GM10266 (cell line): Measurements from ENCODE around the gene WFDC1.

Experiments used
- DNase-seq: peaks from one replicate; pipeline ENCODE4 v3.0.0; 2012; ENCODE audit errors: extremely low spot score
- CTCF ChIP-seq: IDR thresholded peaks from 2 replicates; pipeline ENCODE4 v1.5.1; 2012; ENCODE audit warnings: mild to moderate bottlenecking, low read depth; ENCODE audit not compliant: control insufficient read depth, insufficient read depth; ENCODE audit errors: missing control alignments

Gene WFDC1

GRCh38 chr16:84367297-84367680 is 72.6 kb downstream of the WFDC1 start:
- no peak for DNase-seq

GRCh38 chr16:84367750-84368307 is 73.2 kb downstream of the WFDC1 start:
- no peak for DNase-seq
- no peak for TF ChIP-seq CTCF

More at GRCh38 chr16:84367297-84367680, 72.6 kb downstream of the WFDC1 start:
- no peak for TF ChIP-seq CTCF

GRCh38 chr16:84368308-84368996 is 73.8 kb downstream of the WFDC1 start, which contains the start of gene ATP2C2:
ATP2C2 (plus strand) TSS chr16:84368538; CDS start chr16:84368616, 78 bp downstream.
- no peak for DNase-seq
- no peak for TF ChIP-seq CTCF

GRCh38 chr16:84369105-84369504 is 74.4 kb downstream of the WFDC1 start:
- no peak for DNase-seq

GRCh38 chr16:84369938-84370627 is 75.4 kb downstream of the WFDC1 start:
- no peak for TF ChIP-seq CTCF
- no peak for DNase-seq

More at GRCh38 chr16:84369105-84369504, 74.4 kb downstream of the WFDC1 start:
- no peak for TF ChIP-seq CTCF

GRCh38 chr16:84370723-84371552 is 76.3 kb downstream of the WFDC1 start:
- no peak for DNase-seq

More at GRCh38 chr16:84370723-84371552, 76.3 kb downstream of the WFDC1 start:
- no peak for TF ChIP-seq CTCF
